IPS-18a (cell line): ENCODE data around the gene IL19.
"Not testable (repeated sequence)": the region's sequence is repeated elsewhere in the genome, so short reads cannot be mapped to it uniquely, and the experiment has no call there.

ENCODE experiments used
- H3K27ac ChIP-seq: one replicate; pipeline ENCODE4 v1.5.1; 2013; ENCODE audit warnings: low read length
- H3K27me3 ChIP-seq: one replicate; pipeline ENCODE4 v1.6.1; 2013; ENCODE audit warnings: mild to moderate bottlenecking, low read length; ENCODE audit not compliant: control insufficient read depth, insufficient read depth
- H3K36me3 ChIP-seq: one replicate; pipeline ENCODE4 v1.6.1; 2013; ENCODE audit warnings: low read depth, low read length; ENCODE audit not compliant: control insufficient read depth
- H3K4me1 ChIP-seq: one replicate; pipeline ENCODE4 v1.6.1; 2013; ENCODE audit warnings: low read depth, low read length; ENCODE audit not compliant: control insufficient read depth
- H3K4me3 ChIP-seq: one replicate; pipeline ENCODE4 v1.5.1; 2013; ENCODE audit warnings: low read length
- H3K9ac ChIP-seq: one replicate; pipeline ENCODE4 v1.6.1; 2013; ENCODE audit warnings: mild to moderate bottlenecking, low read length, moderate library complexity
- H3K9me3 ChIP-seq: one replicate; pipeline ENCODE4 v1.6.1; 2013; ENCODE audit warnings: low read depth, low read length; ENCODE audit not compliant: control insufficient read depth

The IL19 gene

DNA sequence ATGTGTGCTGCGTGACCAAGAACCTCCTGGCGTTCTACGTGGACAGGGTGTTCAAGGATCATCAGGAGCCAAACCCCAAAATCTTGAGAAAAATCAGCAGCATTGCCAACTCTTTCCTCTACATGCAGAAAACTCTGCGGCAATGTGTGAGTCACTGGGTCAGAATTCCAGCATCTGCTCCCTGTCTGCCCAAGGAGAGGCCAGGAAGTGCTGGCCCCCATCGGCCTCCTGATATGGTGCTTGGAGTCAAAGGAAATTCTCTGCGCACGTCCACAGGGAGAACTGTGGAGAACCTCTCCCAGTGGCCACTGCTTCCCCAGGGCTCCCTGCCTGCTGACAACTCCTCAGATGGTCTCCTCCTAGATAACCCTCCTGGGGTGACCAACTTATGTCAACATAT lies 69.3 kb downstream of the IL19 start:
- no peaks in the 10 kb centered on the region for H3K9me3 ChIP-seq
- no peak overlapping the region for H3K27ac ChIP-seq
- no peaks in the 10 kb centered on the region for H3K4me1 ChIP-seq
- no peak overlapping the region for H3K9ac ChIP-seq
- H3K4me3 ChIP-seq: no peak overlapping the region
- no peaks in the 10 kb centered on the region for H3K36me3 ChIP-seq
- no peaks in the 10 kb centered on the region for H3K27me3 ChIP-seq

DNA sequence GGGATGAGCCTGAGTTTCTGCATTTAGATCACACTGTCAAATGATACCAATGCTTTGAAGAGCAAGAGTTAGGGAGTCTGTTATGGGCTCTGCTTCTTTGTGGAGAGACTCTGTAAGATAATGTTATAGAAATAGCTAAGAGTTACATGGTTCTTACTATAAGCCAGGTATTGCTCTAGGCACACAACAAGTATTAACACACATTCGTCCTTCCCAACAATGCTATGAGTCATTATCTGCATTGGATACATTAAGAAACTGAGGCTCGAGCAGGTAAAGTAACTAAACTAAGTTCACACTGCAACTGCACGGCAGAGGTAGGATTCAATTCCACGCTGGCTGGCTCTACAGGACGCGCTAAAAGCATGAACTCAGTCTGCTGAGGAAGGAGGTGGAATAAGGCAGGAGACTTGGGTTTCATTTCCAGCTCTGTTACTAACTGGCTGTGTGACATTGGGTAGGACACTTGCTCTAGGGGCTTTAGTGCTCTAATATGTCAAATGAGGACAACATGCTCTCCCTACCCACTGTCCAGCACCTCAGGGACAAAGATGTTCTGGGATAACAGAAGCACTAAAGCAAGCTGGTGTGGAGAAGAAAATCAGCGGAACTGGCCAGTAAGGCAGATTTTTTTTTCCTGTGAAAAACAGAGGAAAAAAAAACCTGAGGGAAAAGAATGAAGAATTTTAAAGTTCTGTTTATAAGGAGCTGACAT lies 71.2 kb downstream of the IL19 start:
- H3K4me1 ChIP-seq: no peaks in the 10 kb centered on the region
- no peak overlapping the region for H3K9ac ChIP-seq
- no peak overlapping the region for H3K4me3 ChIP-seq
- no peak overlapping the region for H3K27ac ChIP-seq
- no peaks in the 10 kb centered on the region for H3K27me3 ChIP-seq
- no peaks in the 10 kb centered on the region for H3K9me3 ChIP-seq
- no peaks in the 10 kb centered on the region for H3K36me3 ChIP-seq

DNA sequence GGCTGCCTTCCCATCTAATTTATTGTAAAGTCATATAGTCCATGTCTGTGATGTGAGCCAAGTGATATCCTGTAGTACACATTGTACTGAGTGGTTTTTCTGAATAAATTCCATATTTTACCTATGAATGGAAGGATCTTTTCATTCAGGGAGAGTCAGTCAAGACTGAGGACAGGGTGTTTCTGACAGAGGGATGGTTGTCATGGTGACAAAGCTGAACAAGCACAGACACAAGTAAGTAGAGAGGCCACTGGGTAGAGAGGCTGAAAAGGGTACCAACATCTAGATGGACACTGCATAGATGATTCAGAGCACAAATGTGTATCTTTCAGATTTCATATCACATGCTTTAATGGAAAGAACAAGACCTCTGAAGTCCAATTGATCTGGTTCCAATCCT lies 72.3 kb downstream of the IL19 start:
- H3K27ac ChIP-seq: no peak overlapping the region
- H3K36me3 ChIP-seq: no peaks in the 10 kb centered on the region
- no peaks in the 10 kb centered on the region for H3K27me3 ChIP-seq
- H3K4me3 ChIP-seq: no peak overlapping the region
- H3K9ac ChIP-seq: no peak overlapping the region
- no peaks in the 10 kb centered on the region for H3K9me3 ChIP-seq
- no peaks in the 10 kb centered on the region for H3K4me1 ChIP-seq

DNA sequence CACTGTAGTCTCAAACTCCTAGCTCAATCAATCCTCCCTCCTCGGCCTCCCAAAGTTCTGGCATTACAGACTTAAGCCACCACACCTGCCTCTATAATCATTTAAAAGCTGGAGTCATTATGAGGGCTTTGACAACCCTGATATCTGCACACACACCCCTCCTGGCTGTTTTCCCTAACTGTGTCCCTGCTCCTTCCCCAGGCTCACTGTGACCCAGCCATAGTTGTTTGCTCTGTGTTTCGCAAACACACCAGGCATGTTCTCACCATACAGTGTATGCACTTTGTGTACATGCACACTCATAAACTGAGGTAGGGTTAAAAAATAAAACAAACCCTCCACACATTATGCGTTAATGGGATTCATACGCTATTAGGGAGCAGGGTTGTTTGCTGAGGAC lies 73.1 kb downstream of the IL19 start:
- Histone ChIP-seq H3K27me3 (no peaks in the 10 kb centered on the region), H3K27ac (no peak overlapping the region), H3K4me1 (no peaks in the 10 kb centered on the region), H3K36me3 (no peaks in the 10 kb centered on the region), H3K9ac (no peak overlapping the region), H3K9me3 (no peaks in the 10 kb centered on the region), H3K4me3 (no peak overlapping the region)

DNA sequence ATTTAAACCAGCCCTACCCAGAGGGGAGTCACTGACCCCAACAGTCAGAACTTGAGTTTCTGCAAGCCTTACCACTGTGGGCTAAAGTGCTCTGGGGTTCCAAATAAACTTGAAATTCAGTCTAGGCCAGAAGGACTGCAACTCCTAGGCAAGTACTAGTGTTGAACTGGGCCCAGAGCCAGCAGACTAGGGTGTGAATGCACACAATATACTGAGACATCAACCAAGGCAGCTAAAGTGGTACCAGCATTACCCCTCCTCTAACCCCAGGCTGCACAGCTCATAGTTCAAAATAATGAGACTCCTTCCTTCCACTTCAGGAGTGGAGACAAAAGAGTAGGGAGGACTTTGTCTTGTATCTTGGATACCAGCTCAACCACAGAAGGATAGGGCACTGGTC lies 75.9 kb downstream of the IL19 start:
- Histone ChIP-seq H3K9me3 (no peaks in the 10 kb centered on the region), H3K36me3 (no peaks in the 10 kb centered on the region), H3K27ac (no peak overlapping the region), H3K9ac (no peak overlapping the region), H3K4me1 (no peaks in the 10 kb centered on the region), H3K4me3 (no peak overlapping the region), H3K27me3 (no peaks in the 10 kb centered on the region)

DNA sequence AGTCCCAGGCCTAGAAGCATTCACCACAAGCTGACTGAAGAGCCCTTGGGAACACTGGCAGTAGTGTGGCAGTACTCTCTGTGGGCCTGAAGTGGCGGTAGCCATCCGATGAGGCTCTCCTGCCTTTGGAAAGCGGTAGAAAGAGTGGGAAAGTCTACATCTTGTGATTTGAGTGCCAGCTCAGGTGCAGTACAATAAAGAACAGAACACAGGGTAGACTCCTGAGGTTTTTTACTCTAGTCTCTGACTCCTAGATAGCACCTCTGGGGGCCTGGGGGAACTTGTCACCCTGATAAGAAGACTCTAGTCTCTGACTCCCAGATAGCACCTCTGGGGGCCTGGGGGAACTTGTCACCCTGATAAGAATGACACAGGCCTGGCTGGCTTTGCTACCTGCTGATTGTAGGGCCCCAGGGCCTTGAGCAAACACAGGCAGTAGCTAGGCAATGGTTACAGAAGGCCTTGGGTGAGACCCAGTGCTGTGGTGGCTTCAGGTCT lies 76.8 kb downstream of the IL19 start:
- no peaks in the 10 kb centered on the region for H3K9me3 ChIP-seq
- H3K27ac ChIP-seq: no peak overlapping the region
- H3K36me3 ChIP-seq: no peaks in the 10 kb centered on the region
- H3K4me1 ChIP-seq: no peaks in the 10 kb centered on the region
- no peaks in the 10 kb centered on the region for H3K27me3 ChIP-seq
- no peak overlapping the region for H3K4me3 ChIP-seq
- no peak overlapping the region for H3K9ac ChIP-seq

DNA sequence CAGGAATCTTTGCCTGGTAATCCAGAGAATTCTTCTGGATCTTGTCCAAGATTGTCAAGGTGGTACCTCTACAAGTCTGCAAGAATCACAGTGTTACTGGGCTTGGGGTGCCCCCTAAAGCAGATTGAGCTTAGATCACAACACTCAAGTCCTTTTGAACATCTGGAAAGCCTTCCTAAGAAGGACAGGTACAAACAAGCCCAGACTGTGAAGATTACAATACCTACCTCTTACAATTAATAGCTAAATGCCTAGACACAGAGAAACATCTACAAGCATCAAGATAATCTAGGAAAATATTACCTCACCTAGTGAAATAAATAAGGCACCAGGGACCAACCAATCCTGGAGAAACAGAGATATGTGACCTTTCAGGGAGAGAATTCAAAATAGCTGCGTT lies 77.4 kb downstream of the IL19 start:
- H3K36me3 ChIP-seq: no peaks in the 10 kb centered on the region
- no peak overlapping the region for H3K4me3 ChIP-seq
- no peak overlapping the region for H3K27ac ChIP-seq
- H3K9ac ChIP-seq: no peak overlapping the region
- no peaks in the 10 kb centered on the region for H3K27me3 ChIP-seq
- no peaks in the 10 kb centered on the region for H3K4me1 ChIP-seq
- no peaks in the 10 kb centered on the region for H3K9me3 ChIP-seq

DNA sequence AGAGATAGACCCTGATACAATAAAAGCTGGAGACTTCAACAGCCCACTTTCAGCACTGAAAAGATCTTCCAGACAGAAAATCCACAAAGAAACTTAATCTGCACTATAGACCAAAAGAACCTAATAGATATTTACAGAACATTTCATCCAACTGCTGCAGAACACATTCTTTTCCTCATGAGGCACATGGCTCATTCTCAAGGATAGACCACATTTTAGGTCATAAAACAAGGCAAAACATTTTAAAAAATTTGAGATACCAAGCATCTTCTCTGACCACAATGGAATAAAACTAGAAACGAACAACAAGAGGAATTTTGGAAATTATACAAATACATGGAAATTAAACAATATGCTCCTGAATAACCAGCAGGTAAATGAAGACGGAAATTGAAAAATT lies 79.8 kb downstream of the IL19 start:
- Histone ChIP-seq H3K4me3 (no peak overlapping the region), H3K9ac (no peak overlapping the region), H3K36me3 (no peaks in the 10 kb centered on the region), H3K4me1 (no peaks in the 10 kb centered on the region), H3K9me3 (no peaks in the 10 kb centered on the region), H3K27ac (no peak overlapping the region), H3K27me3 (no peaks in the 10 kb centered on the region)

DNA sequence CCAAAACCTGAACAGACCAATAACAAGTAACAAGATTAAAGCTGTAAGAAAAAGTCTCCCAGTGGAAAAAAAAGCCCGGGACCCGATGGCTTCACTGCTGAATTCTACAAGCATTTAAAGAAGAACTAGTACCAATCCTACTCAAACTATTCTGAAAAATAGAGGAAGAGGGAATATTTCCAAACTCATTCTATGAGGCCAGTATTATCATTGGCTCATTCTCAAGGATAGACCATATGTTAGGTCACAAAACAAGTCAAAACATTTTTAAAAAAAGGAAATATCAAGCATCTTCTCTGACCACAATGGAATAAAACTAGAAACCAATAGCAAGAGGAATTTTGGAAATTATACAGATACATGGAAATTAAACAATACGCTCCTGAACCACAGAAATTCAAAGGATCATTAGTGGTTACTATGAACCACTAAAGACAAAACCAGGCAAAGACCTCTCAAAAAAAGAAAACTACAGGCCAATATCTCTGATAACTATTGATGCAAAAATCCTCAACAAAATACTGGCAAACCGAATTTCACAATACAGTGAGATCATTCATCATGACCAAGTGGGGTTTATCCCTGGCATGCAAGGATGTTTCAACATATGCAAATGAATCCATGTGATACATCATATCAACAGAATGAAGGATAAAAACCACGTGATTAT lies 80.9 kb downstream of the IL19 start:
- Histone ChIP-seq H3K27me3 (no peaks in the 10 kb centered on the region), H3K9me3 (no peaks in the 10 kb centered on the region), H3K36me3 (no peaks in the 10 kb centered on the region), H3K4me1 (no peaks in the 10 kb centered on the region), H3K4me3 (no peak overlapping the region), H3K9ac (no peak overlapping the region), H3K27ac (no peak overlapping the region)

DNA sequence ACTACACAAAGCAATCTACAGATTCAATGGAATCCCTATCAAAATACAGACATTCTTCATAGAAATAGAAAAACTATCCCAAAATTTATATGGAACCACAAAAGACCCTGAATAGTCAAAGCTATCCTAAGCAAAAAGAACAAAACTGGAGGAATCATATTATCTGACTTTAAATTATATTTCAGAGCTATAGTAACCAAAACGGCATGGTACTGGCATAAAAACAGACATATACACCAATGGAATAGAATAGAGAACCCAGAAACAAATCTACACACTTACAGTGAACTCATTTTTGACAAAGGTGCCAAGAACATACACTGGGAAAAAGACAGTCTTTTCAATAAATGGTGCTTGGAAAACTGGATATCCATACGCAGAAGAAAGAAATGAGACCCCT lies 82.1 kb downstream of the IL19 start:
- not testable (repeated sequence) for H3K36me3 ChIP-seq, H3K4me1 ChIP-seq, H3K9ac ChIP-seq, H3K4me3 ChIP-seq, H3K9me3 ChIP-seq, H3K27me3 ChIP-seq, H3K27ac ChIP-seq

DNA sequence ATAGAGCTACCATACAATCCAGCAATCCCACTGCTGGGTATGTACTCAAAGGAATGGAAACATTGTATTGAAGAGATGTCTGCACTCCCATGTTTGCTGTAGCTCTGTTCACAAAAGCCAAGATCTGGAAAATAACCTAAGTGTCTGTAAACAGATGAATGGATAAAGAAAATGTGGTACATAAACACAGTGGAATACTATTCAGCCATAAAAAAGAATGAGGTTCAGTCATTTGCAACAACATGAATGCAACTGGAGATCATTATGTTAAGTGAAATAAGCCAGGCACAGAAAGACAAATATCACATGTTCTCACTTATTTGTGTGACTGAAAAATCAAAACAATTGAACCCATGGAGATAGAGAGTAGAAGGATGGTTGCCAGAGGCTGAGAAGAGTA lies 83.1 kb downstream of the IL19 start:
- not testable (repeated sequence) for H3K27me3 ChIP-seq, H3K4me1 ChIP-seq, H3K27ac ChIP-seq, H3K9ac ChIP-seq, H3K36me3 ChIP-seq, H3K9me3 ChIP-seq, H3K4me3 ChIP-seq
